T-helper 2 cell treated with Interferon-gamma antibody and Interleukin-4, amounts not matched to agents 100 ng/mL and 5 ng/mL, for 36 hours (primary cell): ENCODE data around the gene TEX29. TPM values are rescaled to one million over a fixed set of nuclear protein-coding genes. Genes with fewer than 3 reads are reported as not detected.

Experiments
- intact Hi-C: fragments of 100-400 bp; cut with micrococcal nuclease; formaldehyde crosslinking; loops from one replicate; pipeline ENCODE4 v1.15.1; 2023
- total RNA-seq: library from RNA; stranded (reverse); gene quantifications from 2 replicates; pipeline ENCODE4 v1.2.3, GENCODE V29; 2022

TEX29 gene
- total RNA-seq, 1 donor from 2014 or later = 0.61 TPM

GRCh38 chr13:111322001-111322915 lies 1.8 kb downstream of the TEX29 start:
- intact Hi-C loops = no loop called here

GRCh38 chr13:111322916-111323331 lies 2.5 kb downstream of the TEX29 start:
- intact Hi-C loops = no loop called here

GRCh38 chr13:111323549-111323948 lies 3.1 kb downstream of the TEX29 start:
- intact Hi-C loops = no loop called here

- intact Hi-C loops = no loop called here
Measured at GRCh38 chr13:111323950-111324651, 3.7 kb downstream of the TEX29 start.

DNA sequence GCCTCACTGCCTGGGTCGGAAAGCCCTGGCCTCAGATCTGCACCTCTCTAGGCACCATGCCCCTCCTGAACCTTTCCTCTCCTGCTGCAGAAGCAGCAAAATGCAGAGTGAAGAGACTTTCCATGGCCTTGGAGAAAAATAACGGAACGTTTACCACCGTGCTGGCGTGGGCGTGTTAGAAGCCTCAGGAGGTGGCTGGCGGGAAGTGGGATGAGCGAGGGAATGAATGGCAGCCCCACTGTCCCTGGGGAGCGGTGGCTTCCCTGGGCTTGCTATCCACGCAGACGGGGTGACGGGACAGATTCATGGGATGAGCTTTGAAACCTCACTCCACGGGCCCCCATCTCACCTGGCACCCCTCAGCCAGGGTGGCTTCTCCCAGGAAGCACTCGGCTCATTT lies 4.3 kb downstream of the TEX29 start:
- intact Hi-C loops = no loop called here

- intact Hi-C loops = no loop called here
Measured at GRCh38 chr13:111325146-111325890, 4.9 kb downstream of the TEX29 start.

DNA sequence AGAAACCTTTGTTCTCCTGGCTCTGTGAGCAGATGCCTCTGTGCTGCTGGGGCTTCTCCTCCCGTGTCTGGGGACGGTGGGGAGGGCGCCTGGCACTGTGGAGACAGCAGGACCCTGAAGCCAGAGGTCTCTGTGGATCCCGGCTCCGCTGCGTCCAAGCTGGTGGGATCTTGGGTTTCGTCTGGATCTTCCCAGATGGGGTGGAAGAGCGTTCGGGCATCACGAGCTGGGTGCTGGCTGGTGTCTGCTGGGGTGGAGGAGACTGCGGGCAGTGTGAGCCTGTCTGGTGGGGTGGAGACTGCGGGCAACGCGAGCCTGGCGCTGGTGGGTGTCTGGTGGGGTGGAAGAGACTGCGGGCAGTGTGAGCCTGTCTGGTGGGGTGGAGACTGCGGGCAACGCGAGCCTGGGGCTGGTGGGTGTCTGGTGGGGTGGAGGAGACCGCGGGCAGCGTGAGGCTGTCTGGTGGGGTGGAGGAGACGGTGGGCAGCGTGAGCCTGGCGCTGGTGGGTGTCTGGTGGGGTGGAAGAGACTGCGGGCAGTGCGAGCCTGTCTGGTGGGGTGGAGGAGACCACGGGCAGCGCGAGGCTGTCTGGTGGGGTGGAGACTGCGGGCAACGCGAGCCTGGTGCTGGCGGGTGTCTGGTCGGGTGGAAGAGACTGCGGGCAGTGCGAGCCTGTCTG lies 5.6 kb downstream of the TEX29 start:
- intact Hi-C loops = no loop called here

DNA sequence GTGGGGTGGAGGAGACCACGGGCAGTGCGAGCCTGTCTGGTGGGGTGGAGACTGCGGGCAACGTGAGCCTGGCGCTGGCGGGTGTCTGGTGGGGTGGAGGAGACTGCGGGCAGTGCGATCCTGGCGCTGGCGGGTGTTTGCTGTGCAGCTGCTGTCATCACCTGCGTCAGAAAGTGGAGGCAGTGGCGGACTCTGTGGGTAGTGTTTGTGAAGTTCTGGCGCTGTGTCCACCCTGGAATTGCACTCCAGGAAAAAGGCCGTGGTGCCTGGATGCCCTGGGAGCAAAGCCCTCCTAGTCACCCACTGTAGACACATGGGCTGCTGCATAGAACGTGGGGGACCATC lies 6.2 kb downstream of the TEX29 start:
- intact Hi-C loops = no loop called here

- intact Hi-C loops = no loop called here
Measured at GRCh38 chr13:111326981-111327642, 6.7 kb downstream of the TEX29 start.

DNA sequence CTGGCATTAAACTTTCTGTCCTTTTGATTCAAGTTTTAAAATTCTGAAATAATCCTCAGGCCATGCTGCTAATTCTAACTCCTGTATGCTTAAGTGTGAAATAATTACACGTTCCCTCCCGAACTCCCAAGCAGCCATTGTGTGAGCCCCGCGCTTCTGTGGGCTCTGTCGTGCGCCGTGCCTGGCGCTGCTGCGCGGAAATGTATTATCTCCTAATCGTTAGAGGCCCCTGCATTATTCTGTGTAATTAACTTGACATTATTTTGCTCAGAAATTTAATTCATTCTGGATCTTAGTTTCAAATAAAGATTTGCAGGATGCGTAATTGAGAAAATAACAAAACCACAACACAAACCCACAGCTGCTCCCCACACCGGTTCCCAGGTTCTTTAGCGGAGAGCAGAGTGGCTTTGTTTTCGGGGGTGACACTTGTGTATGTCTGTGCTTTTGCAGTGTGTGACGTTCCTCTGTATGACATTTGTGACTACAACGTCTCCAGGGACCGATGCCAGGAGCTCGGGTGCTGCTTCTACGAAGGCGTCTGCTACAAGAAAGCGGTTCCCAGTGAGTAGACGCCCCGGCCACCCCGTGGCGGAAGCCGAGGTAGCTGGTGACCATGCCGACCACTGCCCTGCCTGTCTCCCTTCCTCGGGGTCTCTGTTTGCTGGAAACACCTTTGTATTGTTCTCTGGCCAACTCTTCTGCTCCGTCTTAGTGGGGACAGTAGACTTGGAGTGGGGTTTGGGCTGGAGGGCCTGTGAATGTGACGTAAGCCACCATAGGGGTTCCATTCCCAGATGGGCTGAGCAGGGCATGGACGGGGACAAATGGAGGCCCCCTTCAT lies 7.5 kb downstream of the TEX29 start:
- intact Hi-C loops = no loop called here

- intact Hi-C loops = no loop called here
Measured at GRCh38 chr13:111328574-111329410, 8.3 kb downstream of the TEX29 start.

GRCh38 chr13:111329641-111330040 lies 9.2 kb downstream of the TEX29 start:
- intact Hi-C loops = no loop called here

- intact Hi-C loops = no loop called here
Measured at GRCh38 chr13:111330066-111330610, 9.7 kb downstream of the TEX29 start.

DNA sequence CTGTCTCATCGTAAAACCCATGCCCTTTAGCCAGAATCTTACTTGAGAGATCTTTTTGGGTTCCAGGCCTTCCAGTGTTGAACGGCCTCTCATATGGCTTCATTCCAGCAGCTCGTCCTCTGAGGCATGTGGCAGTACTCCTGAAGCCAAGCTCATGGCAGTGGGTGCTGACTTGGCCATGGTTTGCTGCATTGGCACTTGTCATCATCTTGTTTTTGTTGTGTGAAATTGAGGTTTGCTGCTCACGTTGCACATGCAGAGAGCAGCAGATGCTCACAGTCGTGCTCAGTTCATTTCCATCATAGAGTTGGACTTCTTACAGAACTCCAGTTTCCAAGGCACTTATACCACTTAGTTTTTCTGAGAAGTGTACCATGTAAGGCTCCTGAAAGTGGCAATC lies 14.9 kb downstream of the TEX29 start:
- intact Hi-C loops = no loop called here

DNA sequence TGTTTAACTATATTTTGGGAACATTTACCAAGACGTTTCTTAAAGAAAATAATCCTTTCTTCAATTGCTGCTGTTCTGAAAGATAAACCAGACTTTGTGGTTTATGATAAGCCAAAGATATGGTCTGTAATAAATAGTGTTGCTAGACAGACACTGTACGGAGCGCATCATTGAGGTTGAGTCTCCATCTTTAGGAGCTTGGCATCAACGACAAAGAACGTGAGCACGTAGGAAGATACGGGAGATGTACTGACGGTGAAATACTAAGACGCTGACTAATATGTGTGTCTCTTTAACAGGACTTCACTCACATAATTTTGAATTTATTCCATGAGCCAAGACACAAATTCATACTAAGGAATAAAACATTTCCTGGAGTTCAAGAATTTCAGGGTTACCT lies 16.2 kb downstream of the TEX29 start:
- intact Hi-C loops = no loop called here

GRCh38 chr13:111337206-111337605 lies 16.8 kb downstream of the TEX29 start:
- intact Hi-C loops = no loop called here

DNA sequence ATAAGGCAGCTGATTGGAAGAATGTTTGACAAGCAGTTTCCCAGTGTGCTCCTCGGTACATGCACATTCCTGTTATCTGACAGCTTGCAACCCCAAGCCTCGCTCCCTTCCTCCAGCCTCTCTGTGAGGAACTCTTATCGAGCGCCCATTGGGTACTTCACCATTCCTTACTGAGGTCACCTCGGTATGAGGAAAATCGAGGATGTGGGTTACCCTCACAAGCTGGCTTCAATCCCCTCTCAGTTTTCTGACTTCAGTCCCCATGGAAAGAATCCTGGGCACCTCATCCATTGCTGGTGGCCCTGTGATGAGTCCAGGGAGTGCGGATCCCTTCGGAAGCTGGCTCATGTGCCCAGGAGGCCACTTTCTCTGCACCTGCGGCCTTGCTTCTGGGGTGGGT lies 17.3 kb downstream of the TEX29 start:
- intact Hi-C loops = no loop called here

- intact Hi-C loops = no loop called here
Measured at GRCh38 chr13:111338841-111339240, 18.4 kb downstream of the TEX29 start.
